HG02759 (cell line): ENCODE data around the gene RAC3.
A peak's percentile ranks its signal among the peaks of the same experiment; 100 is the strongest.

ENCODE experiments used
- ATAC-seq: cut with Tn5 transposase; IDR thresholded peaks from one replicate; pipeline ENCODE4 v1.9.1; 2021; ENCODE audit warnings: mild to moderate bottlenecking, moderate library complexity; ENCODE audit not compliant: unreplicated experiment

Gene RAC3

DNA sequence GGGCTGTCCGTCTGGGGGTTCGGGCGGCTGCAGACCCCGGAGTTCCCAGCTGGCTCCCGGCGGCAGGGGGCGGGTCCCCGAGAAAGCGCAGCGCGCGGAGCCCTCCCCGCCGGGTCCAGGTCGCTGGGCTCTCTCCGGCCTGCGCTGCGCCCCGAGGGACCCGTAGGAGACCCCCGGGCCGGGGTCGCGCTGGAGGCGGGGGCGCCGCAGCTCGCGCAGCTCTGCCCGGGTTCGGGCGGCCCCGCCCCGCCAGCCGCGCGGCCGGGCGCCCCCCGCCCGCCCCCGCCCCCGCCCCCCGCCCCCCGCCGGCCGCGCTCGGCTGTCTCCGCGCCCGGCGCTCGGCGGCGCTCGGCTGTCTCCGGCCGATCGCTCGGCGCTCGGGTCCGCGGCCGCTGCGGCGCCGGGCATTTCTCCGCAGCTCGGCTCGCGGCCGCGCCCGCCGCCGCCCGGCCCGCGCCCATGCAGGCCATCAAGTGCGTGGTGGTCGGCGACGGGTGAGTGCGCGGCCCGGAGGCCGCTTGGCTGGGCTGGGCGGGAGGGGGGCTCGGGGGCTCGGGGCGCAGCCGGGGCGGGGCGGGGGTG is at the start of gene RAC3:
TSS of gene RAC3 (plus strand) at position 376 of the 582 bp plus-strand sequence. CDS start at position 460, 84 bp downstream.
- ATAC-seq = peak; percentile 26

DNA sequence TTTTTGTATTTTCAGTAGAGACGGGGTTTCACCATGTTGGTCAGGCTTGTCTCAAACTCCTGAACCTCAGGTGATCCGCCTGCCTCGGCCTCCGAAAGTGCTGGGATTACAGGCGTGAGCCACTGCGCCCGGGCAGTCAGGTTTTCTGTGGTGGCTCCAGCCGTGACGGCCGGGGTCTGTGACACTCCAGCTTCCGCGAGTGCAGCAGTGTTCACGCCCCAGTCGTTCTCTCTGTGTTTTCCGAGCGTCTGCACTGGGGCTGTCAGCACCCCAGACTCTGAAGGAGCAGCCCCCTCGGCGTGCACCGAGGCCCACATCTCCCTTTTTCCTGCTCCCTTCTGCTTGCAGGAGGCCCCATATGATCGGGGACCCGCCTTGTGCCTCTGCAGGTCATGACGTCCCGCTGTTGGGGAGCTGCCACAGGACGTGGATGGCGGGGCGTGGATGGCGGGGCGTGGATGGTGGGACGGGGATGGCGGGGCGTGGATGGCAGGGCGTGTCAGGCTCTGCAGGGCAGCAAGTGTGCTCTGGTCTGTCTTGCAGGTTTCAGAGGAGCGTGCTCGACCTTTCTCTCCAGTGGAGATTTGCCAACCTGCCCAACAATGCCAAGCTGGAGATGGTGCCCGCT is 48.4 kb upstream of the RAC3 start:
- ATAC-seq = no peak

DNA sequence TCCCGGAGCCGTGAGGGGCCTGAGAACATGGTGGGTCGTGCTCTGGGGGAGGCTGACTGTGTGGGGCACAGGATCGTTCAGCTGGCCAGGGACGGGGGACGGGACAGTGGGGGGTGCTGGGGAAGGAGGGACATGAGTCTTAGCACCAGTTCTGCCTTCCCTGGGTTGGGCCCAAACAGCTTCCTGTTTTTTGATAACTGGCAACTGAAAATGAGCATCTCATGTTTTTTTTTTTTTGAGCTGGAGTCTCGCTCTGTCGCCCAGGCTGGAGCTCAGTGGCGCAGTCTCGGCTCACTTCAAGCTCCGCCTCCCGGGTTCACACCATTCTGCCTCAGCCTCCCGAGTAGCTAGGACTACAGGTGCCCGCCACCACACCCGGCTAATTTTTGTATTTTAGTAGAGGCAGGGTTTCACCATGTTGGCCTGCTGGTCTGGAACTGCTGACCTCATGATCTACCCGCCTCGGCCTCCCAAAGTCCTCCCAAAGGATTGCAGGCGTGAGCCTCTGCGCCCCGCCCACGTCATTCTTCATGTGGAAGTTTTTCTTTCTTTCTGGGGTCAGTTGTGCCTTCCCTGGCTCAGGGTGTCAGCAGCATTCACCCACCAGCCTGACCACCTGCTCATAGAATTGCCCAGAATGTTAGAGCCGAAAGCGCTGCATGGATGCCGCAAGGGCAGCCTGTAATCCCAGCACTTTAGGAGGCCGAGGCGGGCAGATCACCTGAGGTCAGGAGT is 47.7 kb upstream of the RAC3 start:
- ATAC-seq = no peak

DNA sequence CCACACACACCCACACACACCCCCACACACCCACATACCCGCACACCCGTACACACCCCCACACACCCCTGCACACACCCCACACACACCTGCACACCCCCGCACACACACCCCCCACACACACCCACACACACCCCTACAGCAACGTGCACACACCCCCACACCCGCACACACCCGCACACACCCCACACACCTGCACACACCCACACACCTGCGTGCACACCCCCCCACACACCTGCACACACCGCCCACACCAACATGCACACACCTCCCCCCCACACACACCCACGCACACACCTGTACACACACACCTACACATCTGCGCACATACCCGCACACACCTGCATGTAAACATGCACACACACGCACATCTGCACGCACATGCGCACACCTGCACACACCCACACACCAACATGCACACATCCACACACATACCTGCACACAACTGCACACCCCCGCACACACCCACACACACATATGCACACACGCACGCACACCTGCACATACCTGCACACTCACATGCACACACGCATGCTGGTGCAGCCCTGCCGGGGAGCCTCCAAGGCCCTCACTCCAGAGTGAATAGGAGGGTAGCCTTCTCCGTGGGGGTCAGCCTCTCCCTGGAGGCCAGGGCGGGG is 46.6 kb upstream of the RAC3 start:
- no peak for ATAC-seq

DNA sequence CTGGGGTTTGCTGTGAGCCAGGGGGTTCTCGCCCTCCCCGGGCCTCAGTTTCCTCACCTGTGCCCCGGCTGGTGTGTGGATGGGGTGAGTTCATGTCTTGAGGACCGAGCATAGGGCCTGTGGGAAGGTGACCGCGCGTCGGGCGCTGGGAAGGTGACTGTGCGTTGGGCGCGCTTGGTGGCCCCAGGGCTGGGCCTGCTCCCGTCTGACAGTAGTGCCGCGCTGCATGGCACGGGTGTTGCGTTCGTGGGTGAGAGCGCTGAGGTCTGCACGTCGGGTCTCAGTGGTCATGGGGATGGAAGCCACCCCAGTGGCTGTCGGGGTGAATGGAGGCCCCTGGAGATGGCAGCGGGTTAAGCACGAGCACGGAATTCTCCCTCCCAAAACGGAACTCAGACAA is 44.9 kb upstream of the RAC3 start:
- no peak for ATAC-seq

DNA sequence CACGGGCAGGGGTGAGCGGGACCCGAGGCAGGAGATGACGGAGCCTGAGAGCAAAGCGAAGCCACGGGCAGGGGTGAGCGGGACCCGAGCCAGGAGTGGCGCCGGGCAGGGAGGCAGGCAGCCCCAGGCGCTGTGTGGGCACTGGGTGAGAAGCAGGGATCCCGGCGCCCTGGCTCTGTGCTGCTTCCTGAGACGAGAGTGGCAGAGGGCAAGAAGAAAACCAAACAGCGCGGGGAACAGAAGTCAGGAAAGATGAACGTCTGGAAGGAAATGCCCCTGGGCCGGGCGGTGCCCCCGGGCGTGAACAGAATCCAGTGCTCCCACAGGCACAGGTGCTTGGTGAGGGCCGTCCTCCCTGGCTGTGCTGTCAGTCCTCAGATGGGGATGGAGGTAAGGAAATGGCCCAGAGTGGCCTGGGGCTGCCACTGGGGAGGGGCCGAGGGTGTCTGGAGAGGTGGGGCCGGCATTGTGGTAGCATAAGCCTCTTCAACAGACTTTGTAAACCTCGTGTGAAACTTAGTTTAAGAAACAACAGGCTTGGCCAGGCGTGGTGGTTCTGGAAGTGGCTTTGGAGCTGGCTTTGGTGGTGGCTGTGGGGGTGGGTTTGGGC is 44.2 kb upstream of the RAC3 start:
- no peak for ATAC-seq

DNA sequence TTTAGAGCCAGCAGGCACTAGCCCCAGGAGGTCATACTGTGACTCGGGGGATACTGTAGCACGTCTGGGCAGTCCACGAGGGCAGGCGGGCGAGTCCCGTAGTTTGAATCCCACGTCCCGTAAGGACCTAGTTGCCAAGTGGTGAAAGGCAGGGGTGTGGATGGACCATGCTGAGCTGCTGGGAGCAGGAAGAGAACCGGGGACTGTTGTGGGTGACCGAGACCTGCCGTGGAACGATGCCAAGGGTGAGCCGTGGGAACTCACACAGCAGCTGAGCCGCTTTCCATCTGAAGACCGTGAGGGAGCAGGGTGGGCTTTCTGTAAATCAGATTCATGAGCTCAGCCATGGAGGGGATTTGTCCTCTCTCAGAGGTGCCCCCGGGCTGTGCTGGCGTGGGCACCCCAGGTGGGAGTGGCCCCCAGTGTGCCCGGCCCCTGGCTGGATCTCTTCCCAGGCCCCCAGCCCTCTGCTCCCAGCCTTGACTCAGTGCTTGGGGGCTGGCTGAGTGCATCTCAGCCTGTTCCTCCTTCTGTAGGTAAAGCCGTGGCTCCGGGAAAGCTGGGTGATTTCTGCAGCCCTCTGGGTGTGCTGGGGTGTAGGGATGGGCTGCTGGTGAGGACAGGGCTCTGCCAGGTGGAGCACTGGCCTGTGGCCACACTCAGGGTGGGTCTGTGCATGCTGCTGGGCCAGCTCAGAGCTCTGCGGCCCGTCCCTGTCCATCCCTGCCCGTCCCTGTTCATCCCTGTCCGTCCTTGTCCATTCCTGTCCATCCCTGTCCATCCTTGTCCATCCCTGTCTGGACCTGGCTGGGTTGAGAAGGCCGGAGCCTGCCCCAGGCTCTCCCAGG is 40.4 kb upstream of the RAC3 start:
- ATAC-seq = no peak

DNA sequence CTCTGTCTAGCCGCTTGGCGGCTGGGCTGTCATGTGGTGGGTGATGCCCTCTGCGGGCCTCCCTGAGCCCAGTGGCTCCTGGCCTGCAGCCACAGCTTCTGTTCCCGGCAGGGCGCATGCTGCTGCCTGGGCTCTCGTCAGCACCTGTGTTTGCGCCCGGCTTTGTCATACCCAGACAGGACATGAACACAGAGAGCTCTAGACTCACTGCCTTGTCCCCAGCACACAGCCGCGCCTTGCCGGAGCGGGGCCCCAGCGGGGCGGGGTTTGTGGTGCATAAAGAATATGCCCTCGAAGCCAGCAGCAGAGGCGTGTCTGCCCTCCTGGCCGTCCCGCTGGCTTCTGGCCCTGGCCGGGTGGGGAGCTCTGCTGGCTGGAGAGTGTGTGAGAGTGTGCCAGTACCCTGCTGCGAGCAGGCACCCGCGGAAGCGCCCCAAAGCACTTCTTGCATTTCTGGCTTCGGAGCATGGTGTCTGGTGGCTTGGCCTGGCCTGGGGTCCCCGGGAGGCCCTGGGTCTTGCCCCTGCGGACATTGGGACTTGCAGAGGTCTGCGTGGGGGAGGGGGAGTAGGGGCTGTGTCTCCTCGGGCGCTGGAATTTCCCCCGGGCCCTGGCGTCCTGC is 39.7 kb upstream of the RAC3 start:
- ATAC-seq = no peak

DNA sequence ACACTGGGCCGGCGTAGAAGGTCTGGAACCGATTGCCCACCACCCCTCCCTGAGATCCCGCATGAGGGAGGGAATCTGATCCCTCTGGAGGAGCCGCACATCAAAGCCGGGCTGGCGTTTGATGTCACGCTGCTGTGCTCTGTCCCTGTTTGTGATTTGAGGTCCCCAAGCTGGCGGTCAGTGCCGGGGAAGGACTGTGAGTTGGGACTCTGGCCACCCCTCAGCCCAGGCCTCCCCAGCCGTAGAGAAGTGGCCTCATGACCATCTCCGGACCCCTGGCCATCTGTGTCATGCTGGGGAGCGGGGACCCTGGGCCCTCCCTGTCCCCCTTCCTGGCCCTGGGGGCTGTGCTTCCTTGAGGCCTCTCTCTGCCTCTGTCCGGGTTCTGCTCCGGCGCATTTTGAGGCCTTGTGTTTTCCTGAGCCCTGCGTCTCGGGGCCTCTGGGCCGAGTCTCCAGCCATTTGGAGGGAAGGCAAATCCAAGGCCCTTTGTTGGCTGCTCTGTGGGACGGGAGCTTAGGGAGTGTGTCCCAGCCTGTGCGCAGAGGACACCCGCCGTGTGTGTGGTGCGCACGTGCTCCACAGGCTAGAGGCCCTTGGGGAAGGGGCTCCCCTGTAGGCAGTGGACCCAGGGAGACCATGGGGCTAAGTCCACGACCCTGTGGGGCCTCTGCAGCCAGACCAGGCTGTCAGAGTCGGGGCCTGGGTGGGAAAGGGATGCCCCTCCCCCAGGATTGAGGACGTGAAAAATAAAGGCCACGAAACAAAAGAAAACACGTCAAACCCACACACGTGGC is 39.0 kb upstream of the RAC3 start:
- no peak for ATAC-seq

DNA sequence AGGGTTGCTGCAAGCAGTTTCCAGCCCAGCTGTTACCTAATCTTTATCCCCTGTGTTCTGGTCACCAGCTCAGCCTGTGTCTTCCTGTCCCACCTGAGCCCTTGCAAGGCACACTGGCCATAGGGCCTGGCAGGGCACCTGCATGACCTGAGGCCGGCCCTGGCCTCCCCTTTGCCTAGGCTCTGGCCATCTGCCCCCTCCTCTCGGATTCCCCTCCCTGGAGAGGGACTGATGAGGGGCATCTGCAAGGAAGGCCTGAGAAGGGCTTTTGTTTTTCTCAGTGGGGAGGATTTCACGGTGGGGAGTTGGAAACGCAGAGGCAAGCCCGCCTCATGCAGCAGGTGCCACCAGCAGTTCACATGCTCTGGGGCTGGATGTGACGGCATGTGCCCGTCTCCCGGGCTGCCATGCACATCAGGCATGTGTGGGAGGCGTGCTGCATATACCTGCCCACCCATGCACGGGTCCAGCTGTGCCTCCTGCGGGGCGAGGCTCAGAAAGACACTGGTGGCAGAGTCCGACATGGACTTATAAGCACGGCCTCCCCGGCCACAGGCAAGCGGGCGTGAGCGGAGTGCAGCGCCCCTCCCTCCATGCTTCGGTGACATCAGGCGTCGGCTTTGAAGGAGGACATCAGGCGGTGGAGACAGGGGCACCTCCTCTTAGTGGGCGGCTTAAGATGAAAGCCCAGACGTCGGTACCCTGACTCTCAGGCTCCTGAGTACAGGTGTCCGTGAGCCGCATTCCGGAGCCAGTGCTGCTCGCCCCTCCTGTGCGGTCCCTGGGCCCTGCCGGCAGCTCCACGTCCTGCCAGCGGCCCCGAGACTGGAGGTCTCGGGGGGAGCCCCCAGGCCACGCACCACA is 37.5 kb upstream of the RAC3 start:
- ATAC-seq = no peak

DNA sequence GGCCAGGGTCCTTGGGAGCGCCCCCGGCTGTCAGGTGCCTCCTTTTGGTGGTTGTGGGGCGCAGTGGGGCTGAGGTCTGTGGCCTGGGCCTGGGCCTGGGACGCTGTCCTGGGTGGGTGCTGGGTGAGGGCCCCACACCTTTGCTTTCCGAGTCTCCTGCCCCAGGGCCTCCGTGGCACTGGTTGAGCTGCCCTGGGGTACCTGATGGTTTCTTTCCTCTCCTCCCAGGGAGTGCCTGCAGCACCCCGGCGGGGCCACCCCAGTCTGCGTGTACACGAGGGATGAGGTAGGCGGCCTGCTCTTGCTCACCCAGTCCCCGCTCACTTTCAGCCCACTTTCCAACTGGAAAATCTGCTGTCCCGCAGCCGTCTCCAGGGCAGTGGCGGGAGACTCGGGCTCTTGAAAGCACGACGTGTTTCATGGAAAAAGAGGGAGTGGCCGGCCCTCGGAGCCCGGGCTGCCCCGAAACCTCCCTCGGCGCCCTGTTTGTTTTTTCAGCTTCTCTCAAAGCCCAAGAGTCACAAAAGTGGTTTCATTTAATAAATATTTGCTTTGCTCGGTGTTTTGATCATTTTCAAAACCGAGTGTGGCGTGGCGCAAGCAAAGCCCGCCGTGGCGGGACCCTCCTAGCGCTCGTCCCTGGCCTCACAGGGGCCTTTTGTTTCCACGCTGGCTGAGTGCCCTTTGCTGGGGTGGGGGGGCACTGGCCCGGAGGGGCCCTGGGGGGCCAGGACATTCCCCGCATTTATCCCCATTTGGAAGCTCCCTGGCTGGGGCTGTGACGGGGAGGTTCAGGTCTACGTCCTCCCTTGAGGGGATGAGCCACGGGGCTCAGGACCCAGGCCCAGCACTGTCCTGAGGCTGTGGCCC is 36.6 kb upstream of the RAC3 start:
- no peak for ATAC-seq

DNA sequence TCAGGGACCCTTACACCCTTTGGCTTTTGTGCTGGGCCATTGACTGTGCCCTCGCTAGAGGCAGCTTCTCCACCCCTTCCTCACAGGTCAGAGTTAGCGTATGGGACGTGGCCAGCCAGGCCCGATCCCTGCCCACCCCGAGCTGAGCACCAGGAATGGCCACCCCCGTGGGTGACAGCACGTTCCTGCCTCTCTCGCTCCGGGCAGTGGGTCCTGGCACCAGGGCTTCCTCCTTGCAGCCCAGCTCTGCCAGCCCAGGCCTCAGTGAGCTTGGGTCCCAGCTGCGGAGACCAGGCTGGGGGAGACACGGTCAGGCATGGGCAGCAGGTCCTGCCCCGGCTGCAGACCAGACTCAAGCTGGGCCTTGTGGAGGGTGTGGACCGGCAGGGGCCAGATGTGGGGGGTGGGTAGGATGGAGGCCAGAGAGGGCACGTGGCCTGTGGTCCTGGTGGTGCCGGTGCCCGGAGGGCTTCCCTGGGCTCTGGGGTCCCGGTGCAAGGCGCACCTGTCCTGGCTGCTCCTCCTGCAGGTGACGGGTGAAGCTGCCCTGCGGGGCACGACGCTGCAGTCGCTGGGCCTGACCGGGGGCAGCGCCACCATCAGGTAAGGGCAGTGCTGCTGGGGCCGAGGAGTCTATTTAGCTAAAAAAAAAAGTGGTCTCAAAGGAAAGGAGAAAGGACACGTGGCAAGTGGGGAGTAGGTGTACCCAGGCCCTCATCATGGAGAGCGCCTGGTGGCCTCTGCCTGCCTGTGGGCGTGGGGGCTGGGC is 35.8 kb upstream of the RAC3 start:
- no peak for ATAC-seq

DNA sequence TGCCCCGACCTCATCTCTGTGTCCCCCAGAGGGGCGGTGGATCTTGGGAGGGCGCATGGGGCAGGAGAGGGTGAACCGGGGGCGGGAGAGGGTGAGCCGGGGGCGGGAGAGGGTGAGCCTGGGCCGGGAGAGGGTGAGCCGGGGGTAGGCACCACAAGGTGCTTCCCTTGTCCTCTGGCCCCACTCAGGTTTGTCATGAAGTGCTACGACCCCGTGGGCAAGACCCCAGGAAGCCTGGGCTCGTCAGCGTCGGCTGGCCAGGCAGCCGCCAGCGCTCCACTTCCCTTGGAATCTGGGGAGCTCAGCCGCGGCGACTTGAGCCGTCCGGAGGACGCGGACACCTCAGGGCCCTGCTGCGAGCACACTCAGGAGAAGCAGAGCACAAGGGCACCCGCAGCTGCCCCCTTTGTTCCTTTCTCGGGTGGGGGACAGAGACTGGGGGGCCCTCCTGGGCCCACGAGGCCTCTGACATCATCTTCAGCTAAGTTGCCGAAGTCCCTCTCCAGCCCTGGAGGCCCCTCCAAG is 35.2 kb upstream of the RAC3 start:
- no peak for ATAC-seq

DNA sequence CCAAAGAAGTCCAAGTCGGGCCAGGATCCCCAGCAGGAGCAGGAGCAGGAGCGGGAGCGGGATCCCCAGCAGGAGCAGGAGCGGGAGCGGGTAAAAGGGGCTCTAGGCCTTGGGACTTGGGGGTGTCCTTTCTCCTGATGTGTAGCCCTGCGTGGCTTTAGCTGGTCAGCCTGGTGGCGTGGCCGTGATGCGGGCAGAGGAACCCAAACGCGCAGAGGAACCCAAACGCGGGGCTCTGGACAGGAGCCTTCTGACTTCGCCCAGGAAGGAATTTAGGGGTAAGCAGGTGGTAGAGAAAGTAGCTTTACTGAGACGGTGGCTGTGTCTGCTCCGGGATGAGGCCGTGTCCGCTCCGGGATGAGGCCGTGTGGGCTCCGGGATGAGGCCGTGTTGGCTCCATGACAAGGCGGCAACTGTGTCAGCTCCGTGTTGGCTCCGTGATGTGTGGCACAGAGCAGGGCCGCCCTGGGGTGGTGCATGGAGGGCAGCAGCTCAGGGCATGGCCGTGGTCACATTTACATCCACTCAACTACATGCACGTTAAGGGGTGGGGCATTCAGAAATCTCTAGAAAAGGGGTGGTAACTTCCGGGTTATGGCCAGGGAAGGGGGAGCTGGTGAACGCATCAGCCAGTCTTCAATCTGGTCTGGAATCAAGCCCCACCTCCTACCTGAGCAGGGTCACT is 34.6 kb upstream of the RAC3 start:
- no peak for ATAC-seq

DNA sequence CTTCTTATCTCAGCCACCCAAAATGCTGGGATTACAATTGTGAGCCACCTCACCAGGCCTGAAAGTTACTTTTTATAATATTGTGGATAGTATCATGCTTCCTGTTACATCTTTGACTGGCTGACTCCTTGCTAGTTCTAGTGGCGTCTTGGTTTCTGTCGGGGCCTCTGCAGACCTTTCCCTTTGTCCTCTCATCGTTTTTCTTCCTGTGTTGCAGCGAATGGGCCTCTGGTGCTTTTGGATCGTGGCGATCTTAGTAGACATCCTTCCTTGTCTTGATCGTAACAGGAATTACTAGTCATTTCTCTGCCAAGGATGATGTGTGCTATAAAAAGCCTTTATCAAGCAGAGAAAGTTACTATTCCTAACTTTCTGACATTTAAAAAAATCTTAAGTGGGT is 33.3 kb upstream of the RAC3 start:
- ATAC-seq = no peak
